ENCODE measurements around the gene WNT10A. TPM values are rescaled to one million over a fixed set of nuclear protein-coding genes. Genes with fewer than 3 reads are reported as not detected.

WNT10A gene
- total RNA-seq, 2 experiments from 2014 or later = 0.10 TPM

DNA sequence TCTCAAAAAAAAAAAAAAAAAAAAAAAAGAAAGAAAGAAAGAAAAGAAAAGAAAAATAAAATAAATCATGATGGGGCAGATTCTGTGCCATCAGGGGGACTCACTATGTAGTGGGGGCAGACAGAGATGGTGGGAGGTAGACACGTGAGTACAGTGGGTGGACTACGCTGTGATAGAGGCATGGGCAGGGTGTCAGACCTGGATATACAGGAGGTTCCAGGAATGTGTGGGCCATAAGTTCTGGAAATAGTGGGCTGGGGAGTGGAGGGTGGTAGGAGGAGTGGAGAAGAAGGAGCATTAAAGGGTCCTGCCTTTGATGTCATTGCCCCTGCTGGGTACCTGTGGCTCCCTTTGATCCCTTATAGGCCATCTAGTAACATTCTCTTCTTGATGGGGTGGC is 29.9 kb upstream of the WNT10A start:
- Mint-ChIP-seq H3K4me1 (peaks cover 2% of the 10 kb centered on the region), H3K4me3 (no peak overlapping the region), H3K27me3 (peaks cover 41% of the 10 kb centered on the region), H3K9me3 (no peaks in the 10 kb centered on the region), H3K27ac (no peak overlapping the region), H3K36me3 (ENCODE audit: low read depth) (no peaks in the 10 kb centered on the region)
- POLR2A ChIA-PET = no interaction called here
- DNase-seq = no peak
- CTCF ChIA-PET = interaction anchor here (1.1 to 2.3 kb wide), 5 partner anchors 14 to 140 kb away, joined by 3 to 13 read pairs (median 5); partner anchors contain the start of gene TTLL4

DNA sequence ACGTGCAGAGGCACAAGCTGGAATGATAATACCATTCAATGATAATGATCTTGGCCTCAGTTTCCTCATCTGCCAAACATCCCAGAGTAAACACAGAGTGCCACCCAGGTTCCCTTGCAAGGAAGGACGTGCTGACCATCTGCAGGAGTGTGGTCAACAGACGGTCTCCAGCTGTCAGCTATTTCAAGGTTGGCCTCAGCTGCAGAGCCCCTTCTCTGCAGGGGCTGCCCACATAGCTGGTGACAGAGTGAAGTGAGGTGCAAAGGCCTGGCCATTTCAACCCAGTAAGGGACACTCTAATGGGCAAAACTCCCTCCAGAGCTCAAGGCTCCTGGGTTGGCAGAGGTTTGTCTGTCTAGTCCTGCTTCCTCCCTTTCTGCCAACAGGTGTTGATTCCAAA is 29.4 kb upstream of the WNT10A start:
- Mint-ChIP-seq H3K27me3 (peaks cover 46% of the 10 kb centered on the region), H3K27ac (no peak overlapping the region), H3K36me3 (ENCODE audit: low read depth) (peaks cover 3% of the 10 kb centered on the region), H3K4me3 (no peak overlapping the region), H3K4me1 (peaks cover 2% of the 10 kb centered on the region), H3K9me3 (no peaks in the 10 kb centered on the region)
- CTCF ChIA-PET = interaction anchor here (1.1 to 2.3 kb wide), 6 partner anchors 14 to 141 kb away, joined by 3 to 13 read pairs (median 5); partner anchors contain the start of gene TTLL4
- POLR2A ChIA-PET = no interaction called here
- no peak for DNase-seq

DNA sequence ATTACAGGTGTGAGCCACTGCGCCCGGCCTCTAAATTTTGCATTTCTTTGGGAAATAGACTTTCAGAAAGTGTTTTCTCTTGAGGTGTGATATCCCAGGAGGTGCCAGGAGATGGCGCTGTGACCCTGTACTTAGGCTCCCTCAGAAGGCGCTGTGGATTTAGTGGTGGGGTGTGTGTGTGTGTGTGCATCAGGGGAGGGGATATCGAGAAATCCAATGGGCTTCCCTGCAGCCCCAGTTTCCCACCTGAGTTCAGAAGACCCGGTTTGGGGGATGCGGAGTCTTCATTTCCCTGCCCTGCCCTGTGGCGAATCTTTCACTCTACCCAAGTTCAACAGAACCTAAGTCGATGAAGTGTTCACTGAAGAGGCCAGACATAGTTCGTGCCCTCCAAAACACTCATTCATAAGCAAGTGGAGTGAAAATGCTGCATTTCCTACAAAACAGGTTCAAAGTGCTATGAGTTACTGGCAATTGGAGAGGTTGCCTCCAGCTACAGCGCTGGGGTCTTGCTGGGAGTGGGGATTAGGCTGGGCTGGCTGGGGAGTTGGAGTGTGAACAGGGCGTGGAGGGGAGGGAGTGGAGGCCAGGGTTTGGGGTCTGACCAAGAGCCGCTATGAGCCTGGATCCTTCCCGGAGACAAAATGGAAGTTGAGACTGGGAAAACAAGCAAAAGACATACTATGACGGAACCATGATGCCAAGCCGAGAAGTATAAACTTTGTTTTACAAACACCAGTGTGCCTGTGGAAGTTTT is 27.6 kb upstream of the WNT10A start:
- DNase-seq = peak; percentile 53
- H3K27ac Mint-ChIP-seq = no peak overlapping the region
- peaks cover 3% of the 10 kb centered on the region for H3K36me3 Mint-ChIP-seq (ENCODE audit: low read depth)
- H3K9me3 Mint-ChIP-seq = no peaks in the 10 kb centered on the region
- CTCF ChIA-PET = interaction anchor here (0.8 to 2.0 kb wide), 6 partner anchors 11 to 194 kb away, joined by 3 to 12 read pairs (median 4); partner anchors contain the start of genes BCS1L and ZNF142
- POLR2A ChIA-PET = no interaction called here
- H3K27me3 Mint-ChIP-seq = peaks cover 61% of the 10 kb centered on the region
- no peaks in the 10 kb centered on the region for H3K4me1 Mint-ChIP-seq
- no peak overlapping the region for H3K4me3 Mint-ChIP-seq

DNA sequence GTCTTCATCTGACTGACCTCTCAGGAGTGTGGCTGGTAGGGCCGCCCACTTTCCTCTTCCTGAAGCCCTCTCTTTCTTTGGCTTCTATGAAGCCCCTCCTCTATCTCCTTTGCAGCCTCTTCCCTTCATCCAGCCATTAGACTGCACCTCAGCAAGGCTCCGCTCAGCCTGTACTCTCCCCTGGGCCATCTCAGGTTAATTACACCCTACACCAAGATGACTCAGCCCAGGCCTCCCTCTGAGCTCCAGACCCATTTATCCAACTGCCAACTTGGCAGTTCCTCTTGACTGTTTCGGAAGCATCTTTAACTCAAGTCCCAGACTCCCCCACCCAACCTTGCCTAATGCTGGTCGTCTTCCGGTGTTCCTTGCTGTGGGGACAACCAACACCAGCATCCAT is 26.9 kb upstream of the WNT10A start:
- no peak for DNase-seq
- no peak overlapping the region for H3K27ac Mint-ChIP-seq
- H3K4me3 Mint-ChIP-seq = no peak overlapping the region
- peaks cover 3% of the 10 kb centered on the region for H3K36me3 Mint-ChIP-seq (ENCODE audit: low read depth)
- POLR2A ChIA-PET = no interaction called here
- CTCF ChIA-PET = interaction anchor here (0.8 to 2.0 kb wide), 4 partner anchors 10 to 44 kb away, joined by 3 to 7 read pairs (median 4); no protein-coding TSS in a partner anchor
- no peaks in the 10 kb centered on the region for H3K9me3 Mint-ChIP-seq
- peaks cover 67% of the 10 kb centered on the region for H3K27me3 Mint-ChIP-seq
- no peaks in the 10 kb centered on the region for H3K4me1 Mint-ChIP-seq

DNA sequence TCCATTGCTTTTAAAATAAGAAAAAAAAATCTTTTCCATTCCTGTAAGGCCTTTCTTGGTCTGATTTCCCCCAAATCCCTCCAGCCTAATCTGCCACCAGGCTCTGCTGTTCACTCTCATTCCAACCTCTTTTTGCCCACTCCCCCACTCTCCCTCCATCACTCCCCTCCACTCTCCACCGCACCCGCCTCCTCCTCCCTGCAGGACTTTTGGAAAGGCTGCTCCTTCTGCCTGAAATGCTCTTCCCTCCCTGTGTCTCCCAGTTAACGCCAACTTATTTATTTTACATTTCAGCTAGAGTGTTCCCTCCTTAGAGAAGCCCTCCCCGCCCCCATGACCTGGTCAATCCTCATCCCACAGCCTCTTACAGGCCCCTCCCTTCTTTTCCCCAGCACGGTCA is 25.8 kb upstream of the WNT10A start:
- ChIA-PET POLR2A (no interaction called here), CTCF (interaction anchor here (0.7 to 2.0 kb wide), 2 partner anchors 43 to 194 kb away, joined by 4 to 7 read pairs; no protein-coding TSS in a partner anchor)
- peaks cover 5% of the 10 kb centered on the region for H3K4me1 Mint-ChIP-seq
- peaks cover 3% of the 10 kb centered on the region for H3K36me3 Mint-ChIP-seq (ENCODE audit: low read depth)
- peaks cover 73% of the 10 kb centered on the region for H3K27me3 Mint-ChIP-seq
- DNase-seq = no peak
- H3K27ac Mint-ChIP-seq = no peak overlapping the region
- no peak overlapping the region for H3K4me3 Mint-ChIP-seq
- H3K9me3 Mint-ChIP-seq = no peaks in the 10 kb centered on the region

DNA sequence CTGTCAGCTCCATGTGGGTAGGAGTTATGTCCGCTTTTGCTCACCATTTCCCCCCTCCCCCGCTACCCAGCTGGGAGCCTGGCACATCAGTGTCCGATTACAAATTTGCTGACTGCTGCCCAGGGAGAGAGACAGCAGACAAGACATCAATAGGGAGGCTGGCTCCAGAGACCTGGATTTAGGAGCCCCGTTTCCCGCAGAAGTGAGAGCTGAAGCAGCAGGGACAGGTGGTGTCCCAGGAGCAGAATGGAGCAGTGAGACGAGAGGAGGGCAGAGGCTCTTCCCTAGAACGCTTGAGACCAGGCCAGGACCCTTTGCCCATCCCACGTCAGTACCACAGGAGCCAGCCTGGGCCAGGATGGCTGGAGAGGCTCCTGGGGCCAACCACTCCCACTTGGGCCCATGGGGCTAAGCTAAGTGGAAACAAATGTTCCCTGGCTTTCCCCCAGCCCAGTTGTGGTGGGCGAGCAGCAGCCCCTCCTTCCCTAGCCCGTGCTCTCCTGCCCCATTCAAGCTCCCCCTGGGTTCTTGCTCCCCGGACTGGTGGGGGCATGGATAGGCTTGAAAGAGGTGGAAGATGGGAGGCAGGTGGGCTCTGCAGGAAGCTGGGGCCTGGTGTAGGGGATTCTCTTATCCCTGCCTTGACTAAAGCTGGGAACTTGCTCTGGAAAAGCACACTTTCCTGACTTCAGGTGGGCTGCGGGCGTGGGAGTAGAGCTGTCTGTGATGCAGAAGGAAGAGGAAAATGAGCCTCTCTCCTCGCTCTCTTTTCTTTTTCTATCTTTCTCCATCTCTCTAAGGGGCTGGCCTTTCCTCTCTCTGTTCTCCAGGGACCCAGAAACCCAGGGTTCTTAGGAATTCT is 25.1 kb upstream of the WNT10A start:
- Mint-ChIP-seq H3K27ac (no peak overlapping the region), H3K9me3 (no peaks in the 10 kb centered on the region), H3K4me3 (no peak overlapping the region), H3K4me1 (peaks cover 7% of the 10 kb centered on the region), H3K36me3 (ENCODE audit: low read depth) (peaks cover 3% of the 10 kb centered on the region), H3K27me3 (peaks cover 79% of the 10 kb centered on the region)
- DNase-seq = no peak
- ChIA-PET CTCF (interaction anchor here (1.0 to 2.0 kb wide), 2 partner anchors 42 kb away, joined by 3 to 7 read pairs; no protein-coding TSS in a partner anchor), POLR2A (no interaction called here)

DNA sequence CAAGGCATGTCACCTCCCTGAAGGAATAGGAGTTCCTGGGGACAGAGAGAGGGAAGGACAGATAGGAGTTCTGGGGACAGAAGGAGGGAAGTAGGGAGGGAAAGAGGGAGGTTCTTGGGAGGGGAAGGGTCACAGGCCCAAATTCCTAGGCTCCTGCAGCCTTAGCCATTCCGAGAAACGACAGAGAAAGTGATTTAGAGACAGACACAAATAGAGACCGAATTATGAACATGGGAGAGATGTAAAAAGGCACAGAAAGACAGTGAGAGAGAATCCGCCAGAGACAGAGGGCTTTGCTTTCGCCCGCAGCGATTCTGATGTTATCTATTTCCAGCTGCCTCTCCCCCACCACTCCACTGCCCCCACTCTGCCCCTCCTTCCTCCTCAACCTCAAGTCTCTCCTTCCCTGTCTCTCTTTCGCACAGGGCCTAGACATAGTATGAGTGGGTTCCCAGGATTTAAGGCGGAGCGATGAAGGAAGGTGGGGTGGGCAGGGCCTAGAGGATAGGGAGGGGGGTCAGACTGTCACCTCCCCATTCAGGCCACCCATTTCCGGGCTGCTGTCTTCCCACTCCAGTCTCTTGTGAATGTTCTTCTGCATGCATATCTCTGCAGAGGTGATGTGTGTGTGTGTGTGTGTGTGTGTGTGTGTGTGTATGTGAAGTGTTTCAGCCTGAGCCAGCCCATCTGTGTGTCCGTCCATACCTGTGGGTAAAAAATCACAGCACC is 24.3 kb upstream of the WNT10A start:
- Mint-ChIP-seq H3K27ac (no peak overlapping the region), H3K36me3 (ENCODE audit: low read depth) (peaks cover 3% of the 10 kb centered on the region), H3K4me3 (no peak overlapping the region), H3K9me3 (no peaks in the 10 kb centered on the region), H3K4me1 (peaks cover 12% of the 10 kb centered on the region), H3K27me3 (peaks cover 79% of the 10 kb centered on the region)
- POLR2A ChIA-PET = no interaction called here
- CTCF ChIA-PET = interaction anchor here (1.0 kb wide), 1 partner anchor 42 kb away, joined by 3 read pairs; no protein-coding TSS in a partner anchor
- DNase-seq = no peak

DNA sequence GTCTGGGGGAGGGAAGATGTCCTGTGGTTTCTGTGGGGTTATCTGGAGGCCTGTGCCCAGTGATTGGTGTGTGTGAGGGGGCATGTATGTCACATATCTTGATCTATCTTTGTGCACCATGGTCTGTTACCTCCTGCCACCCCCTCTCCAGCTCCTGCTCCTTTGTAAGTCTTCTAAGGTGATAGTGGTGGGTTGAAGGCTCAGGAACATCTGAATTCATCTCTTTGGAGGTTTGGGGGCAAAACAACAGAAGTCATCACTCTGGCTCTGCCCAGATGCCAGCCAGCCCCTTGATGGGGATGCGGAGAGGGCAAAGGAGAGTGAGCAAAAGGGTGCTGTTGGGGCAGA is 23.8 kb upstream of the WNT10A start:
- Mint-ChIP-seq H3K27me3 (peaks cover 83% of the 10 kb centered on the region), H3K4me3 (no peak overlapping the region), H3K4me1 (peaks cover 12% of the 10 kb centered on the region), H3K9me3 (no peaks in the 10 kb centered on the region), H3K27ac (no peak overlapping the region), H3K36me3 (ENCODE audit: low read depth) (peaks cover 3% of the 10 kb centered on the region)
- DNase-seq = no peak
- CTCF ChIA-PET = no interaction called here
- POLR2A ChIA-PET = no interaction called here

DNA sequence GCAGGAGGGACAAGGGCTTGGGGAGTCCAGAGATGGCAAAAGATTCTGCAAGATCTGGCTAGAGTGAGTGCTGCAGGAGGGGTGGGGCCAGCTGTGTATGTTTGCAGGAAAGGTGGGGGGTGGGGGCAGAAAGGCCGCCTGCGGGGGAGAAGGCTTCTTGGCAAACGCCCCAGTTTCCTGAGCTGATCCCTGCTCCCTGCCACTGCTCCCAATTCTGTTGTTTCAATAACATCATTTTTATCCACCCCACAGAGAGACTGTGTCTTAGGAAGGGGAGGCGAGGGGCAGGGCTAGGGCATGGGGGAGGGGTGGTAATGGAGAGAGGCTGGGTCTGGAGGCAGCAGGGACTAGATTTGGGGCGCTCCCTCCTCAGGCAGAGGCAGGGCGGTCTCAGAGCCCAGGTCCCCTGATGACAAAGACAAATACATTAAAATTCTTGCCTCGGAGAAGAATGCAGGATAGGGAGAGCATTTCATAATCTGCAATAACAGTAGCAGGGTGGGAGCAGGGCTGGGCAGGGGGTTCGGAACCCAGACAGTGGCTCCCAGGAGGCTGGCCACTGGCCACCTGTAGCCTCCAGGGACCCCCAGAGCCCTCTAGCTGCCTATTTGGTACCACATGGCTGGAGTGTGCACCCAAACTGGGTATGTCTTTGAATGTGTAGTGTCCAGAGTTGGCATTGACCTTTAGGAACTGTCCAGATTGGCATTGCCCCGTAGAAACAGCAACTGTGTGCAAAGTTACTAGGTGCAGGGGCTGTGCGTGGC is 23.1 kb upstream of the WNT10A start:
- ChIA-PET POLR2A (no interaction called here), CTCF (interaction anchor here (1.0 to 3.1 kb wide), 4 partner anchors 9 to 40 kb away, joined by 3 to 21 read pairs (median 8); no protein-coding TSS in a partner anchor)
- Mint-ChIP-seq H3K27me3 (peaks cover 88% of the 10 kb centered on the region), H3K9me3 (no peaks in the 10 kb centered on the region), H3K4me3 (no peak overlapping the region), H3K27ac (no peak overlapping the region), H3K4me1 (peaks cover 12% of the 10 kb centered on the region), H3K36me3 (ENCODE audit: low read depth) (peaks cover 3% of the 10 kb centered on the region)
- DNase-seq = no peak

DNA sequence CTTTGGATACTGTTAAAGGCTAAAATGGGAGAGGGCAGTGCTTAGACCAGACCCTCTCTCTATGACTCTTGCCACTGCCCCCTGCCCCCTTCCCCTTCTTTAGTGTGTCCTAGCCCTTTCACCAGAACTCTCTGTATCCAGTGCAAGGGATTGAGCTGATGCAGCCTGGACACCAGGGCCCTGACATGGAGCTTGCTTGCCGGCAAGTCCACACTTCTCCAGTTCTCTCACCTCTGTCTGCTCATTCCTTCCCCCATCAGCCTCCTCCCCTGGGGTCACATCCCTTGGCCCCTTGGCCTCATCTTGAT is 22.6 kb upstream of the WNT10A start:
- peaks cover 3% of the 10 kb centered on the region for H3K36me3 Mint-ChIP-seq (ENCODE audit: low read depth)
- ChIA-PET POLR2A (no interaction called here), CTCF (interaction anchor here (1.0 to 3.1 kb wide), 4 partner anchors 10 to 39 kb away, joined by 3 to 21 read pairs (median 8); no protein-coding TSS in a partner anchor)
- H3K9me3 Mint-ChIP-seq = no peaks in the 10 kb centered on the region
- DNase-seq = no peak
- peaks cover 88% of the 10 kb centered on the region for H3K27me3 Mint-ChIP-seq
- H3K27ac Mint-ChIP-seq = no peak overlapping the region
- H3K4me1 Mint-ChIP-seq = peaks cover 12% of the 10 kb centered on the region
- H3K4me3 Mint-ChIP-seq = no peak overlapping the region

DNA sequence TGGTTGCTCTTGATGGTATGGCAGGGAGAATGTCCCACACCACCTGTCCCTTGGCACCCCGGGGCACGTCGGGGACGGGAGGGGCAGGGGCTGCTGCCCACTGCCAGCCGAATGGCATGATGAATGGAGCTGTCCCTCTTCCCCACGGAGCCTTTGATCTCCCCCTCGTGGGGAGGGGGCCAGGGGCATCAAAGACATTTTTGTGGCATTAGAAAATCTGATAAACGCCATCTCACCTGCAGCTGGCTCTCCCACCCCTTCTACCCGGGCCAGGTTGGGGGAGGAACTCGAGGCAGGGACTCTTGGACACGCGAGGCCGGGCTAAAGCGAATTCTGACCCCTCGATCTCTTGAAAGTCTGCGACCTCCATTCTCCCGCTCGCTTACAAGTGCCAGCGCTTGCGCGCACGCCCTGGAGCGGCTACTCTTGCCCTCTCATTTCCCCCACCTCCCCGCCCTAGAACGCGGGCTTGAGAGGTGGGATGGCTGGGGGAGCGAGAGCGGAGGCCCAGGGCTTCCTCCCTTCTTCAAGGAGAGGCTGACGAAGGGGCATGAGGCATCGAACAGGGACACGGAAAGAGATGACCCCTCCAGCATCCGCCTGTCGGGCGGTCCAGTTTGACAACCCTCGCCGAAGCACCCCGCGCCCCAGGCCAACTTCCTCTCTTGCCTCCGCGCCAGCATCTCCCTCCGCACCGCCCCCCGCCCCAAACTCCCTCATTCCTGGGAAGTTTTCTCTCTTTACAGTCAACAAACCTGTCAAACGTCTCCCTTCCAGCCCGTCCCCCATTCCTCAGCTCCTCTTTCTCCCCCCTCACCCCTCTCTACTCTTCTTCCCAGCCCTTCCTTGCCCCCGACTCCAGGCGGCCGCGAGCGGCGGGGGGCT is 21.7 kb upstream of the WNT10A start:
- Mint-ChIP-seq H3K4me3 (no peak overlapping the region), H3K9me3 (no peaks in the 10 kb centered on the region), H3K36me3 (ENCODE audit: low read depth) (peaks cover 3% of the 10 kb centered on the region), H3K4me1 (peaks cover 12% of the 10 kb centered on the region), H3K27ac (no peak overlapping the region), H3K27me3 (peaks cover 87% of the 10 kb centered on the region)
- POLR2A ChIA-PET = no interaction called here
- DNase-seq = no peak
- CTCF ChIA-PET = interaction anchor here (1.0 to 3.1 kb wide), 3 partner anchors 11 to 38 kb away, joined by 3 to 21 read pairs (median 12); no protein-coding TSS in a partner anchor
